KOPT-K1 (cell line): ENCODE results near the gene LHFPL3.

ENCODE experiments used
- H3K27ac ChIP-seq: fragments of 200-600 bp; sonication (generic); 2 replicates; pipeline ENCODE4 v1.5.1; 2016; ENCODE audit warnings: antibody characterized with exemption, mild to moderate bottlenecking, low read depth, low read length; ENCODE audit not compliant: poor library complexity, severe bottlenecking
- H3K36me3 ChIP-seq: fragments of 200-600 bp; sonication (generic); 2 replicates; pipeline ENCODE4 v1.5.1; 2017; ENCODE audit warnings: antibody characterized with exemption, mild to moderate bottlenecking, low read length, moderate library complexity; ENCODE audit not compliant: insufficient read depth
- H3K9me3 ChIP-seq: fragments of 200-600 bp; sonication (generic); 2 replicates; pipeline ENCODE4 v1.5.1; 2017; ENCODE audit warnings: antibody characterized with exemption, low read length, mild to moderate bottlenecking; ENCODE audit not compliant: insufficient read depth, poor library complexity, severe bottlenecking

The LHFPL3 gene

GRCh38 chr7:104352736-104353135 lies 24.3 kb downstream of the LHFPL3 start:
- H3K9me3 ChIP-seq, result no peaks in the 10 kb centered on the region
- H3K36me3 ChIP-seq, result no peaks in the 10 kb centered on the region
- no peak overlapping the region for H3K27ac ChIP-seq

GRCh38 chr7:104357166-104357565 lies 28.8 kb downstream of the LHFPL3 start:
- H3K36me3 ChIP-seq, result no peaks in the 10 kb centered on the region
- H3K27ac ChIP-seq, result no peak overlapping the region
- H3K9me3 ChIP-seq, result no peaks in the 10 kb centered on the region

- Histone ChIP-seq H3K36me3 (no peaks in the 10 kb centered on the region), H3K27ac (no peak overlapping the region)
Measured at GRCh38 chr7:104358446-104359132, 30.2 kb downstream of the LHFPL3 start.

GRCh38 chr7:104362756-104363155 lies 34.4 kb downstream of the LHFPL3 start:
- no peak overlapping the region for H3K27ac ChIP-seq
- no peaks in the 10 kb centered on the region for H3K9me3 ChIP-seq
- H3K36me3 ChIP-seq, result no peaks in the 10 kb centered on the region

More at GRCh38 chr7:104358446-104359132, 30.2 kb downstream of the LHFPL3 start:
- no peaks in the 10 kb centered on the region for H3K9me3 ChIP-seq

- H3K36me3 ChIP-seq, result no peaks in the 10 kb centered on the region
- no peak overlapping the region for H3K27ac ChIP-seq
- H3K9me3 ChIP-seq, result no peaks in the 10 kb centered on the region
Measured at GRCh38 chr7:104363355-104363754, 35.0 kb downstream of the LHFPL3 start.

GRCh38 chr7:104366390-104366789 lies 38.0 kb downstream of the LHFPL3 start:
- H3K36me3 ChIP-seq, result no peaks in the 10 kb centered on the region
- no peaks in the 10 kb centered on the region for H3K9me3 ChIP-seq
- no peak overlapping the region for H3K27ac ChIP-seq

GRCh38 chr7:104367926-104368325 lies 39.5 kb downstream of the LHFPL3 start:
- H3K27ac ChIP-seq, result no peak overlapping the region
- H3K9me3 ChIP-seq, result no peaks in the 10 kb centered on the region
- H3K36me3 ChIP-seq, result no peaks in the 10 kb centered on the region

GRCh38 chr7:104371216-104371979 lies 43.0 kb downstream of the LHFPL3 start:
- H3K27ac ChIP-seq, result no peak overlapping the region

GRCh38 chr7:104371980-104372357 lies 43.6 kb downstream of the LHFPL3 start:
- H3K27ac ChIP-seq, result no peak overlapping the region
- H3K9me3 ChIP-seq, result no peaks in the 10 kb centered on the region
- H3K36me3 ChIP-seq, result no peaks in the 10 kb centered on the region

More at GRCh38 chr7:104371216-104371979, 43.0 kb downstream of the LHFPL3 start:
- H3K9me3 ChIP-seq, result no peaks in the 10 kb centered on the region
- no peaks in the 10 kb centered on the region for H3K36me3 ChIP-seq

- Histone ChIP-seq H3K36me3 (no peaks in the 10 kb centered on the region), H3K9me3 (peaks cover 11% of the 10 kb centered on the region), H3K27ac (no peak overlapping the region)
Measured at GRCh38 chr7:104382616-104383015, 54.2 kb downstream of the LHFPL3 start.

- Histone ChIP-seq H3K36me3 (no peaks in the 10 kb centered on the region), H3K27ac (no peak overlapping the region), H3K9me3 (peaks cover 18% of the 10 kb centered on the region)
Measured at GRCh38 chr7:104386943-104387342, 58.5 kb downstream of the LHFPL3 start.

- Histone ChIP-seq H3K27ac (no peak overlapping the region), H3K9me3 (peaks cover 18% of the 10 kb centered on the region), H3K36me3 (no peaks in the 10 kb centered on the region)
Measured at GRCh38 chr7:104388222-104388621, 59.8 kb downstream of the LHFPL3 start.

GRCh38 chr7:104395162-104395561 lies 66.8 kb downstream of the LHFPL3 start:
- H3K9me3 ChIP-seq, result no peaks in the 10 kb centered on the region
- H3K27ac ChIP-seq, result no peak overlapping the region
- no peaks in the 10 kb centered on the region for H3K36me3 ChIP-seq

GRCh38 chr7:104397442-104397841 lies 69.0 kb downstream of the LHFPL3 start:
- Histone ChIP-seq H3K36me3 (no peaks in the 10 kb centered on the region), H3K27ac (no peak overlapping the region), H3K9me3 (no peaks in the 10 kb centered on the region)

- no peak overlapping the region for H3K27ac ChIP-seq
- no peaks in the 10 kb centered on the region for H3K36me3 ChIP-seq
- H3K9me3 ChIP-seq, result no peaks in the 10 kb centered on the region
Measured at GRCh38 chr7:104408371-104408770, 80.0 kb downstream of the LHFPL3 start.

GRCh38 chr7:104410742-104411141 lies 82.3 kb downstream of the LHFPL3 start:
- Histone ChIP-seq H3K36me3 (no peaks in the 10 kb centered on the region), H3K9me3 (no peaks in the 10 kb centered on the region), H3K27ac (no peak overlapping the region)
